ENCODE data around the gene RASGRF2. TPM values are rescaled to one million over a fixed set of nuclear protein-coding genes. Genes with fewer than 3 reads are reported as not detected.

RASGRF2 gene
- total and polyA plus RNA-seq, 2 of the 8 experiments (the other 6 are each of a cell fraction or from before 2014, with no cell fraction given) = 2.6 to 29.5 TPM

DNA sequence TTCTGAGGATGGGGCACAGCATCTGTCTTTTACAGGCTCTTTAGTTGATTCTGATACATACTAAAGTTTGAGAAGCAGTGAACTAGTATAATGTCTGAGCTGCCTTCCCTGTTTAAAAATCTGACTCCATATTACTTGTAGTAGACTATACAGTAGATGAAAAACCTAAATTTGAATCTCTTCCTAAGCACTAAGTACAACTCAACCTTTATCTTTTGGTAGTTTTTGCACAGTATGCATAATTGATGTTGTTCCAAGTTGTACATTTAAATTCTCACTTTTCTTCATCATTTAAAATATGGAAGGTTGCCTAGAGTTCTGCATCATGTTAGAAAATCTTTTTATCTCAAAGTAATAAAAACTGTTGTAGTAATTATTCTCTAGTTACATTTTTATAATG lies 174.4 kb downstream of the RASGRF2 start:
- Histone ChIP-seq H4K20me1 (replicated peaks in 1 of 2; ENCODE audit: control insufficient read depth in 1 of 2, insufficient read depth in 2 of 2, low read length in 2 of 2) (no peaks in the 10 kb centered on the region), H2BK120ac (replicated peaks; ENCODE audit: low read depth, low read length) (no peak overlapping the region), H3K9me3 (ENCODE audit: insufficient read depth in 2 of 2, low read depth in 1 of 2, low read length in 1 of 2) (no peaks in the 10 kb centered on the region), H2AFZ (ENCODE audit: low read length) (no peak overlapping the region), H3K23me2 (ENCODE audit: low read depth, low read length) (no peaks in the 10 kb centered on the region; the same call in 1 of the 2 replicates), H3K14ac (ENCODE audit: insufficient read length) (no peak overlapping the region), H2BK15ac (ENCODE audit: low read length) (no peak overlapping the region), H3K27me3 (replicated peaks in 1 of 4; ENCODE audit: control insufficient read depth in 3 of 4, extremely low read depth in 1 of 4, insufficient read depth in 3 of 4, low read length in 3 of 4) (no peaks in the 10 kb centered on the region), H2BK5ac (ENCODE audit: low read depth, low read length) (no peak overlapping the region), H2AK5ac (ENCODE audit: low read depth, low read length) (no peak overlapping the region), H3K4ac (replicated peaks; ENCODE audit: insufficient read length, low read depth, low read length) (no peak overlapping the region), H3K36me3 (ENCODE audit: control insufficient read depth in 2 of 4, insufficient read depth in 4 of 4, low read length in 3 of 4) (no peaks in the 10 kb centered on the region), H2BK20ac (ENCODE audit: low read length) (no peak overlapping the region), H3K79me1 (ENCODE audit: low read depth, low read length) (no peaks in the 10 kb centered on the region), H3K56ac (replicated peaks; ENCODE audit: insufficient read length, low read depth, low read length) (no peak overlapping the region), H3K9ac (replicated peaks in 1 of 4; ENCODE audit: extremely low read depth in 1 of 4, low read depth in 3 of 4, low read length in 3 of 4) (no peak overlapping the region), H3K18ac (ENCODE audit: extremely low read depth, low read length) (no peak overlapping the region), H3K4me3 (ENCODE audit: extremely low read depth in 1 of 4, insufficient read depth in 2 of 4, low read depth in 3 of 4, low read length in 4 of 4) (no peak overlapping the region), H3K4me2 (ENCODE audit: insufficient read depth in 1 of 2, low read depth in 2 of 2, low read length in 2 of 2) (no peak overlapping the region), H2BK12ac (ENCODE audit: low read depth, low read length) (no peak overlapping the region), H3K23ac (ENCODE audit: insufficient read length) (no peak overlapping the region), H3K27ac (ENCODE audit: low read depth, low read length) (no peak overlapping the region), H4K5ac (ENCODE audit: insufficient read length, low read depth, low read length) (no peak overlapping the region), H3K79me2 (ENCODE audit: control insufficient read depth in 1 of 2, insufficient read depth in 2 of 2, low read length in 2 of 2) (no peaks in the 10 kb centered on the region), H3K4me1 (replicated peaks in 1 of 4; ENCODE audit: control insufficient read depth in 3 of 4, insufficient read depth in 4 of 4, low read length in 3 of 4) (peaks cover 0 to 5% (median 0%) of the 10 kb centered on the region in 4 experiments; a peak in 1 of 7 replicates), H4K8ac (ENCODE audit: extremely low read depth, insufficient read depth, low read length) (no peak overlapping the region), H4K91ac (replicated peaks; ENCODE audit: insufficient read length, low read length) (no peak overlapping the region)
- no peak for TF ChIP-seq BRCA1 (IDR thresholded peaks at IDR 0.05; ENCODE audit: low read depth, low read length)
- no peak for TF ChIP-seq FOSL1 (IDR thresholded peaks at IDR 0.05; ENCODE audit: insufficient read depth, low read depth, low read length)
- TF ChIP-seq MAFK (IDR thresholded peaks at IDR 0.05; ENCODE audit: low read depth, low read length) = no peak
- no peak for TF ChIP-seq GABPA (IDR thresholded peaks at IDR 0.05; ENCODE audit: borderline replicate concordance, insufficient read depth, low read length)
- no peak for TF ChIP-seq SP1 (IDR thresholded peaks at IDR 0.05; ENCODE audit: low read depth, low read length)
- no peak for TF ChIP-seq SIRT6 (IDR thresholded peaks at IDR 0.05; ENCODE audit: low read length)
- ChIA-PET POLR2A (ENCODE audit: partially characterized antibody) (no interaction called here), CTCF (ENCODE audit: partially characterized antibody) (interaction anchor here (1.0 kb wide), 1 partner anchor 58 kb away, joined by 3 read pairs; no protein-coding TSS in a partner anchor)
- no peak for DNase-seq (ENCODE audit: low read depth in 1 of 2, low spot score in 2 of 2)
- FAIRE-seq = no peak

Data from H1 (cell line).